Measurements from ENCODE around the gene CYTH1. TPM values are rescaled to one million over a fixed set of nuclear protein-coding genes. Genes with fewer than 3 reads are reported as not detected.

The CYTH1 gene
- total RNA-seq, 1 experiment from 2014 or later = 9.7 TPM

- Histone ChIP-seq H2BK5ac (ENCODE audit: insufficient read length, low read length) (no peak overlapping the region), H3K27ac (ENCODE audit: insufficient read length, low read depth, low read length) (no peak overlapping the region), H2AK5ac (ENCODE audit: insufficient read length, low read length) (no peak overlapping the region), H3K9ac (ENCODE audit: extremely low read depth, insufficient read length, low read length) (no peak overlapping the region), H3K23ac (ENCODE audit: insufficient read length, low read depth, low read length) (no peak overlapping the region), H3K23me2 (ENCODE audit: insufficient read length, low read depth, low read length, poor library complexity, severe bottlenecking) (no peaks in the 10 kb centered on the region), H3K79me2 (ENCODE audit: insufficient read depth, low read length) (no peaks in the 10 kb centered on the region), H3K79me1 (ENCODE audit: insufficient read depth, low read depth, low read length, poor library complexity, severe bottlenecking) (no peaks in the 10 kb centered on the region), H2BK15ac (ENCODE audit: low read depth, low read length) (no peak overlapping the region), H3K4me2 (ENCODE audit: insufficient read depth, insufficient read length, low read length) (no peak overlapping the region), H4K20me1 (ENCODE audit: control insufficient read depth, insufficient read depth, insufficient read length) (no peaks in the 10 kb centered on the region), H3K18ac (ENCODE audit: insufficient read length, low read depth, low read length) (no peak overlapping the region), H3K56ac (ENCODE audit: insufficient read length, low read depth, low read length) (no peak overlapping the region), H2BK20ac (ENCODE audit: low read depth, low read length, poor library complexity, severe bottlenecking) (no peak overlapping the region), H2BK120ac (ENCODE audit: low read depth, low read length, poor library complexity, severe bottlenecking) (no peak overlapping the region), H3K14ac (ENCODE audit: insufficient read depth, low read length) (no peak overlapping the region), H3K4me1 (ENCODE audit: insufficient read depth, low read length) (no peaks in the 10 kb centered on the region), H3K9me3 (ENCODE audit: control insufficient read depth, low read depth, low read length) (no peaks in the 10 kb centered on the region), H2BK12ac (ENCODE audit: insufficient read length, low read depth, low read length) (no peak overlapping the region), H3K27me3 (ENCODE audit: insufficient read depth, low read length) (no peaks in the 10 kb centered on the region), H3K4ac (ENCODE audit: low read depth, low read length) (no peak overlapping the region), H3T11ph (ENCODE audit: low read length) (no peak overlapping the region), H4K8ac (replicated peaks; ENCODE audit: insufficient read length, low read depth, low read length) (no peak overlapping the region), H4K5ac (ENCODE audit: insufficient read length, low read depth, low read length) (no peak overlapping the region), H2AFZ (ENCODE audit: low read length) (no peak overlapping the region), H4K91ac (ENCODE audit: insufficient read length, low read depth, low read length) (no peak overlapping the region)
- TF ChIP-seq CTCF (conservative IDR thresholded peaks at IDR 0.05) = no peak
- peaks cover 51 to 98% (median 84%) of the 10 kb centered on the region in 3 experiments; a peak in 6 of 7 replicates for H3K36me3 Mint-ChIP-seq (ENCODE audit: insufficient read depth in 1 of 3, low read depth in 3 of 3)
- no peak overlapping the region for H3K4me3 Mint-ChIP-seq
- no CpG with 5 or more reads among the region's 8 CpGs for WGBS (ENCODE audit: extremely low coverage, insufficient read length, low lambda C conversion rate)
- H3K27ac Mint-ChIP-seq = no peak overlapping the region
- H3K4me1 Mint-ChIP-seq = no peaks in the 10 kb centered on the region
- H3K27me3 Mint-ChIP-seq (ENCODE audit: low read depth) = no peaks in the 10 kb centered on the region
- no peaks in the 10 kb centered on the region for H3K9me3 Mint-ChIP-seq
- no peak for DNase-seq
Observed at GRCh38 chr17:78812855-78813254, 30.8 kb upstream of the CYTH1 start.
